Suprapubic skin (tissue), 4 donors: ENCODE results near the gene LRRC26. TPM values are rescaled to one million over a fixed set of nuclear protein-coding genes. Genes with fewer than 3 reads are reported as not detected.
"Not testable (repeated sequence)": the region's sequence is repeated elsewhere in the genome, so short reads cannot be mapped to it uniquely, and the experiment has no call there.

Experiments used
- DNase-seq, 2 donors: peaks; one replicate each; pipeline ENCODE4 v3.0.0-alpha.2; 2019; ENCODE audit warnings: low spot score in 2 of 2
- H3K27ac ChIP-seq: fragments of 200-600 bp; sonication (generic); one replicate; pipeline ENCODE4 v1.5.1; 2019
- H3K27me3 ChIP-seq: fragments of 200-600 bp; sonication (generic); one replicate; pipeline ENCODE4 v1.5.1; 2019
- H3K36me3 ChIP-seq: fragments of 200-600 bp; sonication (generic); one replicate; pipeline ENCODE4 v1.5.1; 2019
- H3K4me1 ChIP-seq: fragments of 200-600 bp; sonication (generic); one replicate; pipeline ENCODE4 v1.5.1; 2019
- H3K4me3 ChIP-seq: fragments of 200-600 bp; sonication (generic); one replicate; pipeline ENCODE4 v1.5.1; 2019; ENCODE audit warnings: mild to moderate bottlenecking
- H3K9me3 ChIP-seq: fragments of 200-600 bp; sonication (generic); one replicate; pipeline ENCODE4 v1.5.1; 2019
- EP300 ChIP-seq: sonication (generic); formaldehyde crosslinking; IDR thresholded peaks from one replicate; pipeline ENCODE4 v1.6.1; 2017; ENCODE audit warnings: antibody characterized with exemption
- POLR2A ChIP-seq, 2 donors: fragments of 450-650 bp; IDR thresholded peaks; one replicate each; pipeline ENCODE4 v1.6.1; 2017; ENCODE audit warnings: antibody characterized with exemption in 2 of 2, mild to moderate bottlenecking in 2 of 2, moderate library complexity in 2 of 2
- POLR2AphosphoS5 ChIP-seq, 3 donors: sonication (generic); formaldehyde crosslinking; IDR thresholded peaks; one replicate each; pipeline ENCODE4 v1.6.1; 2017; ENCODE audit warnings: antibody characterized with exemption in 3 of 3
- WGBS: methylation state at CpG from one replicate; pipeline ENCODE4 v1.1.5; 2018; 5-methylcytosine and 5-hydroxymethylcytosine counted together
- total RNA-seq, 4 donors: library from RNA; depleted of rRNA; stranded (reverse); fragments of >200 nt; gene quantifications; one replicate each; pipeline ENCODE4 v1.1.0, GENCODE V29; 2016
- TF ChIP-seq, protein P1 (sequence below), 2 donors: fragments of 200-600 bp in 1 of 2; fragments of 450-650 bp in 1 of 2; sonication (generic) in 1 of 2; IDR thresholded peaks; one replicate each; pipeline ENCODE4 v1.5.1; 2016 to 2019; ENCODE audit warnings: antibody characterized with exemption in 2 of 2, mild to moderate bottlenecking in 1 of 2, moderate library complexity in 1 of 2

The LRRC26 gene
- total RNA-seq, 4 donors from 2014 or later = 5.4 to 37.2 (median 7.9) TPM

DNA sequence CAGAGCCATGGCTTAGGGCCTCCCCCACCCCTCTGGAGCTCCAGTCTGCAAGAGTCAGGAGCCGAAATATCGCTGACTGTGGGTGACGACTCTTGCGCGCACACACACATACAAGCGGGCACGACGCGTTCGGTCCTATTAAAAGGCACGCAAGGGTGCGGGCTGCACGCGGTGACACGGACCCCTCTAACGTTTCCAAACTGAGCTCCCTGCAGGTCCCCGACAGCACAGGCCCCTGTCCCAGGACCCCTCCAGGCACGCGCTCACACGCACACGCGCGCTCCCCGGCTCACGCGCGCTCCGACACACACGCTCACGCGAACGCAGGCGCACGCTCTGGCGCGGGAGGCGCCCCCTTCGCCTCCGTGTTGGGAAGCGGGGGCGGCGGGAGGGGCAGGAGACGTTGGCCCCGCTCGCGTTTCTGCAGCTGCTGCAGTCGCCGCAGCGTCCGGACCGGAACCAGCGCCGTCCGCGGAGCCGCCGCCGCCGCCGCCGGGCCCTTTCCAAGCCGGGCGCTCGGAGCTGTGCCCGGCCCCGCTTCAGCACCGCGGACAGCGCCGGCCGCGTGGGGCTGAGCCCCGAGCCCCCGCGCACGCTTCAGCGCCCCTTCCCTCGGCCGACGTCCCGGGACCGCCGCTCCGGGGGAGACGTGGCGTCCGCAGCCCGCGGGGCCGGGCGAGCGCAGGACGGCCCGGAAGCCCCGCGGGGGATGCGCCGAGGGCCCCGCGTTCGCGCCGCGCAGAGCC is 31.0 kb downstream of the LRRC26 start, which contains the start of gene GRIN1:
Gene GRIN1 (plus strand): TSS at position 433 of the 746 bp plus-strand sequence. CDS start 333 bp downstream, outside the sequence.
- Histone ChIP-seq H3K36me3 (no peaks in the 10 kb centered on the region), H3K27me3 (peaks cover 91% of the 10 kb centered on the region), H3K27ac (no peak within 1 kb of the TSS), H3K4me3 (peak within 1 kb of the TSS; percentile 15), H3K9me3 (no peaks in the 10 kb centered on the region), H3K4me1 (peaks cover 14% of the 10 kb centered on the region)
- WGBS = 28% methylated on average over 10 of the region's 104 CpGs
- no peak for DNase-seq
- TF ChIP-seq EP300 (no peak), POLR2AphosphoS5 (IDR thresholded peaks at IDR 0.05) (no peak), POLR2A (IDR thresholded peaks at IDR 0.05) (no peak)
- TF ChIP-seq, protein P1, sequence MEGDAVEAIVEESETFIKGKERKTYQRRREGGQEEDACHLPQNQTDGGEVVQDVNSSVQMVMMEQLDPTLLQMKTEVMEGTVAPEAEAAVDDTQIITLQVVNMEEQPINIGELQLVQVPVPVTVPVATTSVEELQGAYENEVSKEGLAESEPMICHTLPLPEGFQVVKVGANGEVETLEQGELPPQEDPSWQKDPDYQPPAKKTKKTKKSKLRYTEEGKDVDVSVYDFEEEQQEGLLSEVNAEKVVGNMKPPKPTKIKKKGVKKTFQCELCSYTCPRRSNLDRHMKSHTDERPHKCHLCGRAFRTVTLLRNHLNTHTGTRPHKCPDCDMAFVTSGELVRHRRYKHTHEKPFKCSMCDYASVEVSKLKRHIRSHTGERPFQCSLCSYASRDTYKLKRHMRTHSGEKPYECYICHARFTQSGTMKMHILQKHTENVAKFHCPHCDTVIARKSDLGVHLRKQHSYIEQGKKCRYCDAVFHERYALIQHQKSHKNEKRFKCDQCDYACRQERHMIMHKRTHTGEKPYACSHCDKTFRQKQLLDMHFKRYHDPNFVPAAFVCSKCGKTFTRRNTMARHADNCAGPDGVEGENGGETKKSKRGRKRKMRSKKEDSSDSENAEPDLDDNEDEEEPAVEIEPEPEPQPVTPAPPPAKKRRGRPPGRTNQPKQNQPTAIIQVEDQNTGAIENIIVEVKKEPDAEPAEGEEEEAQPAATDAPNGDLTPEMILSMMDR (IDR thresholded peaks at IDR 0.05) = no peak

DNA sequence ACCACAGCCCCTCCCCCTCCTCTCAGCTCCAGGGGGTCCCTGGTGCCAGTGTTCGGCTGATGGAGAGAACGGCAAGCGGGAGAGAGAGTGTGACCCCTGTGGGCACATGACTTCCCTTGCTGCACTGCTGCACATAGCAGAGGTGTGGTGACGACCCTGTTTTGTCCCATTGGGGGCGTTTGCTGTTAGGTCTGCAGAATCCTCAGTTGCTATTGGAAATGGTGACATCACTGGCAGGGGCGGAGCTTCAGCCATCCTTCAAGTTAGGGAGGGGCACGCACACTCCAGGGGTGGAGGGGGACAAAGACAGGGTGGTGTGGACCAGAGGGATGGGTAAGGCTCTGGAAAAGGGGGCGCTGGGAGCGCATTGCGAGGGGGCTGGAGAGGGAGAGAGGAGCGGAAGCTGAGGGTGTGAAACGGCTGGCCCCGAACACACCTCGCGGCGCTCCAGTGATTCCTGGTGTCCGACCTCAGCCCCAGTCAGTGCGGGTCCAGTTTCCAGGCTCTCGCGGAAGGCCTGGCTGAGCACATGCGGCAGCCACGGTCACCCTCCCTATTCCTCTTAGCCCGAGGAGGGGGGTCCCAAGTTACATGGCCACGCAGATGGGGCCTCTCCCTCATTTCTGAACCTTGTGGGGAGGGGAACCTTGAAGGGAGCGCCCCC is 31.7 kb downstream of the LRRC26 start:
- peaks cover 90% of the 10 kb centered on the region for H3K27me3 ChIP-seq
- no peaks in the 10 kb centered on the region for H3K36me3 ChIP-seq
- no peak overlapping the region for H3K27ac ChIP-seq
- no peak for DNase-seq
- TF ChIP-seq, protein P1 (IDR thresholded peaks at IDR 0.05) = no peak
- H3K4me1 ChIP-seq = peaks cover 14% of the 10 kb centered on the region
- H3K9me3 ChIP-seq = no peaks in the 10 kb centered on the region
- WGBS = 9% methylated on average over 16 of the region's 25 CpGs
- H3K4me3 ChIP-seq = no peak overlapping the region

DNA sequence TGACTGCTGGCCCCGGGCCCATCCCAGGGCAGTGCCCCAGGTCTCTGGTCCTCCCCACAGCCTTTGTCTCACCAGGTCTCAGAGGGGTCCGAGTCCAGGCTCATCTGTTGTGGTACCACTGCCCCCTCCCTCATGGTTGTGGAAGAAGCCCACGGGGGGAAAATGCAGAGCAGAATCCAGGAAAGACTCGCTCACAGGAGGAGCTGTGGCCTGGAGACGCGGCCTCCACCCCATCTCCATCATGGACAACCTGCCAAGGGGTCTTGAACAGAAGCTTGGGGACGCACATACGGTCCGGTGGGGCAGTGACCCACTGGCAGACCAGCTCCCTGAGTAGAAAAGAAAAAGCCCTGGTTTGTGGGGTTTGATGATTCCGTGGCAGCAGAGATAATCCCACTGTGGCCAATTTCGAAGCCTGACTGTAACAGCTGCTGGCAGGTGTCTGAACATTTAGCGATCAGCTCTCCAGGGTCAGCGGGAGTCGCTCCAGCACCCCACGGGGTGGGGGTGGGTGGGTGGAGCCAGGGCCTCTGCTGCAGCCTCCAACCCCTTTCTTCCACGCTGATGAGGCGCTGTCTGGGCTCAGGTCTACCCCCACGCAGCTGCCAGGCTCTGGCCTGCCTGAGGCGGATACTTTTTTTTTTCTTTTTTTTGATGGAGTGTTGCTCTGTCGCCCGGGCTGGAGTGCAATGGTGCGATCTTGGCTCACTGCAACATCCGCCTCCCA is 32.8 kb downstream of the LRRC26 start:
- H3K27me3 ChIP-seq = peaks cover 85% of the 10 kb centered on the region
- no peak overlapping the region for H3K4me3 ChIP-seq
- DNase-seq = no peak
- H3K4me1 ChIP-seq = peaks cover 14% of the 10 kb centered on the region
- 66% methylated on average over 18 of the region's 23 CpGs for WGBS
- TF ChIP-seq, protein P1 (IDR thresholded peaks at IDR 0.05) = no peak
- no peak for TF ChIP-seq POLR2A (IDR thresholded peaks at IDR 0.05)
- no peak for TF ChIP-seq POLR2AphosphoS5 (IDR thresholded peaks at IDR 0.05)
- no peak for TF ChIP-seq EP300
- no peaks in the 10 kb centered on the region for H3K9me3 ChIP-seq
- H3K36me3 ChIP-seq = no peaks in the 10 kb centered on the region
- no peak overlapping the region for H3K27ac ChIP-seq

GRCh38 chr9:137136261-137136880 is 33.5 kb downstream of the LRRC26 start:
- Histone ChIP-seq H3K4me3 (no peak overlapping the region), H3K27me3 (peaks cover 81% of the 10 kb centered on the region), H3K4me1 (peaks cover 14% of the 10 kb centered on the region), H3K36me3 (no peaks in the 10 kb centered on the region), H3K9me3 (no peaks in the 10 kb centered on the region), H3K27ac (no peak overlapping the region)
- 40% methylated on average over 6 of the region's 27 CpGs for WGBS
- no peak for DNase-seq
- TF ChIP-seq, protein P1 (IDR thresholded peaks at IDR 0.05) = no peak
- TF ChIP-seq POLR2AphosphoS5 (IDR thresholded peaks at IDR 0.05) (no peak), EP300 (no peak), POLR2A (IDR thresholded peaks at IDR 0.05) (no peak)

GRCh38 chr9:137135154-137135553 is 34.7 kb downstream of the LRRC26 start:
- peaks cover 17% of the 10 kb centered on the region for H3K4me1 ChIP-seq
- WGBS = 78% methylated on average over 9 of the region's 9 CpGs
- H3K27ac ChIP-seq, H3K4me3 ChIP-seq, DNase-seq, H3K9me3 ChIP-seq, H3K36me3 ChIP-seq: not testable (repeated sequence)
- H3K27me3 ChIP-seq = peaks cover 69% of the 10 kb centered on the region
